DMS 273 (cell line): ENCODE results near the gene LMAN1L.

Source experiments
- DNase-seq: peaks from one replicate; lab custom pipeline; 2025; ENCODE audit not compliant: unreplicated experiment; lab: John Stamatoyannopoulos, UW

LMAN1L gene

GRCh38 chr15:74854453-74855022 is 41.9 kb downstream of the LMAN1L start:
- no peak for DNase-seq

- DNase-seq = peak; percentile 71
Measured at GRCh38 chr15:74855857-74856256, 43.2 kb downstream of the LMAN1L start.

DNA sequence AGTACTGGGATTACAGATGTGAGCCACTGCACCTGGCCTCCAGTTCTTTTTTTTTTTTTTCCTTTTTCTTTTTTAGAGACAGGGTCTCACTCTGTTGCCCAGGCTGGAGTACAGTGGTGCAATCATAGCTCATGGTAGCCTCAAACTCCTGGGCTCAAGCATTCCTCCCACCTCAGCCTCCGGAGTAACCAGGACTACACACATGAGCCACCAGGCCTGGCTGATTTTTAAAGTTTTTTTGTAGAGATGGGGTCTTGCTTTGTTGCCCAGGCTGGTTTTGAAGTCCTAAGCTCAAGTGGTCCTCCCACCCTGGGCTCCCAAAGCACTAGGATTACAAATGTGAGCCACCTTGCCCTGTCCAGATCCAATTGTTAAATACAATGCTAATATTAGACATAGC is 43.9 kb downstream of the LMAN1L start:
- DNase-seq = no peak

DNA sequence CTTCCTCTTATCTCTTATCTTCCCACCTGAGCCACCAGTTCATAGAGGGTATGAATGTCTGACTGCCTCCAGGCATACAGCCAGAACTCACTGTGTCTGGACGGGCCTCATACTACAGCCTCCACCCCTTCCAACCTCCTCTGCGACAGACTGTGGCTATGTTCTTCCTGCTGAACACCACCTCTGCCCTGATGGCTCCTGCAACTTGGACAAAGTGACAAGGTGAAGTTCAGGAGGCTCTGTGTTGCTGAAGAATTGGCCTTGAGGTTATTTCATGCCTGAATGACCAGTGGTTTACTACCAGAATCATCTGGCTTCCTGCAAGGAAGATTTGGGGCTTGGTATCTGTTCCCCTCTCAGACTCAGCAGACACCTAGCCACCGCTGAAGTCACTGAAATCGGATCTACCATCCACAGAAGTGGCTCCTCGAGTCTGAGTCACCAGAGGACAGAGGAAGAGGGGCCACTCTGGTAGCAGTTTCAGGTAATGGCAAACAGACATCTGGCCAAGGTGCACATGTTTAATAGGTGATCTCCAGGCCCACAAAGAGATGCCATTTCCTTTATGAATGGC is 44.5 kb downstream of the LMAN1L start:
- no peak for DNase-seq

GRCh38 chr15:74857671-74858368 is 45.2 kb downstream of the LMAN1L start:
- DNase-seq = no peak

GRCh38 chr15:74858369-74858740 is 45.7 kb downstream of the LMAN1L start:
- DNase-seq = no peak

DNA sequence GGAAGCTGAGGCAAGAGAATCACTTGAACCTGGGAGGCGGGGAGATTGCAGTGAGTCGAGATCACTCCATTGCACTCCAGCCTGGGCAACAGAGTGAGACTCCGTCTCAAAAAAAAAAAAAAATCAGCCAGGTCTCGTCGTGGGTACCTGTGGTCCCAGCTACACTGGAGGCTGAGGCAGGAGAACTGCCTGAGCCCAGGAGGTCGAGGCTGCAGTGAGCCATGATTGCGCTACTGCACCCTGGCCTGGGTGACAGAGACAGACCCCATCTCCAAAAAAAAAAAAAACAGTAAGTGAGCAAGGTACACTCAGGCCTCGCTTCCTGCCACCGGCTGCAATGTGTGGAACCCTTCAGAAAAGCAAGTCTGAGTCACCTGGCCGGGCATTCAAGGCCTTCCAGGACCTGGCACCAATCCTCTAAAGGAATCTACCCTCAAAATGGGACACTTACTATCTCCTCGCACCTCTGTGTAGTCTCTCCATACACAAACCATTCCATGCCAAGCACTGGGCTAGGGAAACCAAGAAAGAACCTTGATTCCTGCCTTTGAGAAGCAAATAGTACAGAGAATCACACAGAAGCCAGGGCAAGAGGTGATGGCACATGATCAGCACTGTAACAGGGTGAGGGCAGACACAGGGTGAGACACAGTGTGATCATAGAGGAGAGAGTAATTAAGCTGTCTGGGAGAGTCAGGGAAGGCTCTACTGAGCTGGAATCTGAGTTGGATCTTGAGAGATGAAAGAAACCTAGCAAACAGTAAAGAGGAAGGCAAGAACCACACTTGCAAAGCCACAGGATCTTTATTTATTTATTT is 50.8 kb downstream of the LMAN1L start:
- no peak for DNase-seq

DNA sequence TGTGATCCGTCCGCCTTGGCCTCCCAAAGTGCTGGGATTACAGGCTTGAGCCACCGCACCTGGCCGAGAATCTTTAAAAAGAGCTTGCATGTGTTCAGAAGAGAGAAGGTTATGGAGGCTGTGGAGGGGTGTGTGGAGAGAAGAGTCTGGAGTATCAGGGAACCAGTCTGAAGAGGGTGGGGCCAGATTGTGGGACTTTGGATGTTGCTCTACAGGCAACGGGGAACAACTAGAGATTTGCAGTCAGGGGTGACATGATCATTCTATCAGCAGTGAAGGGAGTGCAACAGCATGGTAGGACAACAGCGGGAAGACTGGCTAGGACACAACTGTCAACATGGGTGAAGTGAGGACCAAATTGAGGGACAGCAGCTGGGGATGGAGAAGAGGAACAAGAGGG is 51.7 kb downstream of the LMAN1L start:
- no peak for DNase-seq

DNA sequence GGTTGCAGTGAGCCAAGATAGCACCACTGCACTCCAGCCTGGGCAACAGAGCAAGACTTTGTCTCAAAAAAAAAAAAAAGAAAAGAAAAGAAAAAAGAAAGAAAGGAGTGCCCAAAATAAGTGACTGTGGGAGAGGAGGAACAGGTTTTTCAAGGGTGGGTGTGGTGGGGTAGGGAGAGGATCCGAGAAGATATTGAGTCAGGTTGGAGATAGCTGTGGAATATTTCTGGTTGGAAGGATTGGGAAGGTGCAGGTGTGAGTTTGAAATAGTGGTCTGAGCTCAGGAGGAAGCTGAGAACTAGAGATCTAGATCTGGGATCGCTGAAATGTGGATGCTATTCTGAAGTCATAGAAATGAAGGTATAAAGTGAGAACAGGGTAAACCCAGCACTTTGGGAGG is 52.7 kb downstream of the LMAN1L start:
- DNase-seq = no peak

- DNase-seq = no peak
Measured at GRCh38 chr15:74866090-74866489, 53.5 kb downstream of the LMAN1L start.

DNA sequence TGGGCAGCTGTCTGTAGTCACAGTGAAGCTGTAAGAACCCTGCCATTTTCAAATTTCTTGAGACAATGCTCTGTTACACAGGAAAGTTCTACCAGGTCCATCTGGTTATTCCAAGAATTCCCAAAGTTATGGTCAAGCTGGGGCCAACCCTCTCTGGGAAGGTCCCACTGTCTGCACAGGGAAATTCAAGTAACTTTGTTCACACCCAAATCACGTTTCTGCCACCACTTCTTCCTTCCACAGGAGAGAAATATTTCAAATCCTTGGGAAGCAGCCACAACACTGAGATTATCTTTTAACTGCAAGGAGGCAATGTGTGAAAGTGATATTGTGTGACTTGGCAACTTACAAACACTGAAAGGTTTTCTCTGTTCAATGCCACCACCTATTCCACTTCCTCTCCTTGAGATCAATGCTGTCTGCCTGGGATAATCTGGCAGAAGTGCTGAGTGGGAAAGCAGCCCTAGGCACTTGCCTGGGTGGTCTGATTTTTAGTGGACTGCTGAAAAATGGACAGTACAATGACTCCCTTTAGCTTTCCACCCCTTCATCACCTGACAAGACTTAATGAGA is 54.9 kb downstream of the LMAN1L start:
- DNase-seq = no peak

GRCh38 chr15:74868059-74868458 is 55.4 kb downstream of the LMAN1L start:
- no peak for DNase-seq

DNA sequence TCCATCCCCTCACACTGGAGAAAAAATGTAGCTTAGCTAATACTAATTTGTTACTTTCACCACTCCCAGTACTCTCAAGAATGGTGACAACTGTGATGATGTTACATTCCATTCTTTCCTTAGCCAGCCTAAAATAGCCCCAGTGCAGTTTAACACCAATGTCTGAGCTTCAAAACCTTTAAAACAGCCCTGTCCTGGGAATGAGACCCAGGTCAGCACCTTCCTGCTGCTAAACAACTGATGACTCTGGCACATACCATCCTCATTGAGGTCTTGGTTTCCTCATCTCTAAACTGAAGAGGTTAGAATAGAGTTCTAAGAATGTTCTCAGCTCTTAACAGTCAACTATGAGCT is 56.7 kb downstream of the LMAN1L start:
- DNase-seq = no peak

GRCh38 chr15:74869726-74870407 is 57.2 kb downstream of the LMAN1L start:
- DNase-seq = no peak

- DNase-seq = no peak
Measured at GRCh38 chr15:74870436-74871215, 58.0 kb downstream of the LMAN1L start.

DNA sequence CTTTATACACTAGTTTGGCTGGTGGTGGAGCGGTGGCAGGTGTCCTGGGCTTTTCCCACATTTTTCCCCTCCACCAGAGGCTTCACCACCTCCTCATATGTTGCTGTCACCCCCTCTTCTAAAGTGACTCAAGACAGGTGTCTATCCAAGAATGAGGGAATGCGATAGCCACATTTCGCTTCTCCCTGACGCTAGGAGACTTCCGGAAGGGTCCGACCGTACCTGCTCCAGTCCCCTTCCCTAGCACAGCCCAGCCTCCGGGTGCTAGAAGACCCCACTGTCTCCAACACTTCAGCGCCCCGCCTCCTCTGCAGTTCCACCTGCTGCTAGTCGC is 60.0 kb downstream of the LMAN1L start:
- DNase-seq = no peak

- peak; percentile 95 for DNase-seq
Measured at GRCh38 chr15:74873036-74873755, 60.6 kb downstream of the LMAN1L start, which contains the start of gene SCAMP2. Gene SCAMP2 (minus strand): TSS chr15:74873365. CDS start chr15:74873255, 110 bp downstream.

- peak; percentile 55 for DNase-seq
Measured at GRCh38 chr15:74873756-74874424, 61.3 kb downstream of the LMAN1L start.
